ENCODE measurements around the gene EMCN. TPM values are rescaled to one million over a fixed set of nuclear protein-coding genes. Genes with fewer than 3 reads are reported as not detected.

Gene EMCN
- total RNA-seq, 3 donors from 2014 or later (not counting 1 experiment from before 2014, with no cell fraction given), result not detected

DNA sequence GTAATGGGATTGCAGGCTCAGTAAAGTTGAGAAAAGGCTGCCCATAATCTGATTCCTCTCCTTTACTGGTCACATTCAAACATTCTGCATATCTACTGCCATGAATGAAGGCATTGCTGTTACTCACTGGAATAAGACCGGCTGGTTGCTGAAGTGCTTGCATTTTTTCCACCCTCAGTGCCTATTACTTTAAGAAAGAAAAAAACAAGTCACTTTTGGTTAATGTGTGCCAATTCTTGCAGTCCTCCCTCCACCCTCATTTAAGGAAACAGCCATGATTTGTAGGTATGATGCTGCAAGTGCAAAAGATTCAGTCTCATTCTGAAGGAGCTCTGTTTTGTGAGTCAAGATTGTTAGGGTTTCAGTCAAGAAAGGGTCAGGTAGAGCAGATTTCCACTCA is 94.9 kb downstream of the EMCN start:
- Histone ChIP-seq H3K27ac (ENCODE audit: low read length) (no peak overlapping the region), H3K4me1 (ENCODE audit: control insufficient read depth, insufficient read depth, low read length) (no peaks in the 10 kb centered on the region), H3K9me3 (ENCODE audit: control insufficient read depth, insufficient read depth, low read length) (no peaks in the 10 kb centered on the region), H3K4me3 (ENCODE audit: low read length) (no peak overlapping the region), H3K27me3 (ENCODE audit: control insufficient read depth, insufficient read depth, low read length) (no peaks in the 10 kb centered on the region), H3K36me3 (ENCODE audit: control insufficient read depth, insufficient read depth, low read length) (no peaks in the 10 kb centered on the region)
- Mint-ChIP-seq H3K36me3 (no peaks in the 10 kb centered on the region), H3K27me3 (ENCODE audit: low read depth in 2 of 2) (no peaks in the 10 kb centered on the region), H3K9me3 (no peaks in the 10 kb centered on the region), H3K27ac (no peak overlapping the region), H3K4me3 (no peak overlapping the region), H3K4me1 (no peaks in the 10 kb centered on the region)
- 63% methylated on average over 1 of the region's 1 CpG for WGBS (ENCODE audit: insufficient coverage)
- intact Hi-C loops (cut with micrococcal nuclease), result no loop called here
- TF ChIP-seq CTCF (IDR thresholded peaks at IDR 0.05), result no peak
- DNase-seq, result no peak
- ATAC-seq, result no peak

- no peaks in the 10 kb centered on the region for H3K4me1 Mint-ChIP-seq
- no peak overlapping the region for H3K4me3 ChIP-seq (ENCODE audit: low read length)
- H3K36me3 ChIP-seq (ENCODE audit: control insufficient read depth, insufficient read depth, low read length), result no peaks in the 10 kb centered on the region
- H3K27ac ChIP-seq (ENCODE audit: low read length), result no peak overlapping the region
- DNase-seq (peak in 1 of 2 donors; percentile 29), ATAC-seq (no peak)
- H3K27me3 Mint-ChIP-seq (ENCODE audit: low read depth in 2 of 2), result peaks cover 0 to 3% of the 10 kb centered on the region in 2 donors
- H3K27me3 ChIP-seq (ENCODE audit: control insufficient read depth, insufficient read depth, low read length), result no peaks in the 10 kb centered on the region
- no peaks in the 10 kb centered on the region for H3K4me1 ChIP-seq (ENCODE audit: control insufficient read depth, insufficient read depth, low read length)
- H3K4me3 Mint-ChIP-seq, result no peak overlapping the region
- no peak overlapping the region for H3K27ac Mint-ChIP-seq
- no peaks in the 10 kb centered on the region for H3K9me3 ChIP-seq (ENCODE audit: control insufficient read depth, insufficient read depth, low read length)
- no peaks in the 10 kb centered on the region for H3K36me3 Mint-ChIP-seq
- intact Hi-C loops (cut with micrococcal nuclease), result no loop called here
- WGBS (ENCODE audit: insufficient coverage), result 88% methylated on average over 2 of the region's 3 CpGs
- H3K9me3 Mint-ChIP-seq, result no peaks in the 10 kb centered on the region
- TF ChIP-seq CTCF (IDR thresholded peaks at IDR 0.05), result peak; percentile 26
Observed at GRCh38 chr4:100421361-100421978, 96.4 kb downstream of the EMCN start.

DNA sequence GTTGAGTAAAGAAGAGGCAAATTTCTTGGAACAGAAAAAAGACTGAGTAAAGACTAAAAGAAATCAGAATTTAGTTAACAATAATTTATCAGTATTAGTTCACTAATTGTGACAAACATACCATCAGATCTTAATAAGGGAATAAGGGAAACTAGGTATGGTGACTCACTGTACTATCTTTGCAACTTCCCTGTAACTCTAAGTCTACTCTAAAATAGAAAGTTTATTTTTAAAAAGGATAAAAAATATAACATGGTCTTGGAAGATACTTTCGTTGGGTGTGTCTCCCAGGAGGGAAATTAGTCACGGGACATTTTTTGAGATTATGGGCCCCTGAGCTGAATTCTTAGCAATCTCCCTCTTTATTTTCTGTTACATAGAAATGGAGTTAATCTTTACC is 97.3 kb downstream of the EMCN start:
- Mint-ChIP-seq H3K9me3 (no peaks in the 10 kb centered on the region), H3K27ac (no peak overlapping the region), H3K4me3 (no peak overlapping the region), H3K36me3 (no peaks in the 10 kb centered on the region), H3K27me3 (ENCODE audit: low read depth in 2 of 2) (peaks cover 0 to 3% of the 10 kb centered on the region in 2 donors), H3K4me1 (no peaks in the 10 kb centered on the region)
- ATAC-seq (no peak), DNase-seq (no peak)
- Histone ChIP-seq H3K36me3 (ENCODE audit: control insufficient read depth, insufficient read depth, low read length) (no peaks in the 10 kb centered on the region), H3K27me3 (ENCODE audit: control insufficient read depth, insufficient read depth, low read length) (no peaks in the 10 kb centered on the region), H3K4me3 (ENCODE audit: low read length) (no peak overlapping the region), H3K4me1 (ENCODE audit: control insufficient read depth, insufficient read depth, low read length) (no peaks in the 10 kb centered on the region), H3K27ac (ENCODE audit: low read length) (no peak overlapping the region), H3K9me3 (ENCODE audit: control insufficient read depth, insufficient read depth, low read length) (no peaks in the 10 kb centered on the region)
- no peak for TF ChIP-seq CTCF (IDR thresholded peaks at IDR 0.05)
- WGBS (ENCODE audit: insufficient coverage), result 83% methylated on average over 2 of the region's 2 CpGs
- intact Hi-C loops (cut with micrococcal nuclease), result no loop called here

GRCh38 chr4:100417565-100417964 is 100.3 kb downstream of the EMCN start:
- Mint-ChIP-seq H3K27ac (no peak overlapping the region), H3K4me3 (no peak overlapping the region), H3K4me1 (no peaks in the 10 kb centered on the region), H3K27me3 (ENCODE audit: low read depth in 2 of 2) (peaks cover 0 to 3% of the 10 kb centered on the region in 2 donors), H3K9me3 (no peaks in the 10 kb centered on the region), H3K36me3 (no peaks in the 10 kb centered on the region)
- DNase-seq, result no peak
- Histone ChIP-seq H3K9me3 (ENCODE audit: control insufficient read depth, insufficient read depth, low read length) (no peaks in the 10 kb centered on the region), H3K27ac (ENCODE audit: low read length) (no peak overlapping the region), H3K27me3 (ENCODE audit: control insufficient read depth, insufficient read depth, low read length) (no peaks in the 10 kb centered on the region), H3K4me3 (ENCODE audit: low read length) (no peak overlapping the region), H3K36me3 (ENCODE audit: control insufficient read depth, insufficient read depth, low read length) (no peaks in the 10 kb centered on the region), H3K4me1 (ENCODE audit: control insufficient read depth, insufficient read depth, low read length) (no peaks in the 10 kb centered on the region)
- TF ChIP-seq CTCF (IDR thresholded peaks at IDR 0.05), result no peak
- intact Hi-C loops (cut with micrococcal nuclease), result no loop called here
- WGBS (ENCODE audit: insufficient coverage), result 100% methylated on average over 1 of the region's 1 CpG
- no peak for ATAC-seq
